ENCODE measurements around the gene RBM45. TPM values are rescaled to one million over a fixed set of nuclear protein-coding genes. Genes with fewer than 3 reads are reported as not detected.

Gene RBM45
- total RNA-seq, 1 experiment from 2014 or later: 10.5 TPM

DNA sequence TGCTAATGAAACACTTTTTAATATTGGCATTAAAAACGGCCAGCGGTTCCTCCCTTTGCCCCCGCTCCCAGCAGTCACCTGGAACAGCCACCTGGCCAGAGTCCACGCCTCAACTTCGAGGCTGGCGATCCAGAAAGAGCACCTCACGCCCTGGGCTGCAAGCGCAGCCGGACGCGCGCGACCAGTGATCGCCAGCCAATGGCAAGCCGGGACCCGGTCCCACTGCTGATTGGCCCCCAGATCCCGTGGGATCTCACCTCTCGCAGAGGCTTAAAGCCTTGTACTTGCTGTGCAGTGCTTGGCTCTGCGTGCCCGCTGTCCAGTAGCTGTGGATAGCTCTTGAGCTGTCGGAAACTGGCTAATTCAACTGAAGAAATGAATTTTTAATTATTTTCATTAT is 4.1 kb upstream of the RBM45 start:
- no peaks in the 10 kb centered on the region for H3K27me3 ChIP-seq (ENCODE audit: low read length)
- no peak overlapping the region for H3K4me3 ChIP-seq (ENCODE audit: low read length)
- CTCF ChIA-PET: no interaction called here
- H3K9me2 ChIP-seq (replicated peaks; ENCODE audit: low read length): no peaks in the 10 kb centered on the region
- POLR2A ChIA-PET (ENCODE audit: unreplicated experiment): no interaction called here
- BruUV-seq (replicated peaks): no TSS peak
- no peaks in the 10 kb centered on the region for H3K9me3 ChIP-seq (ENCODE audit: low read length)
- TF ChIP-seq, protein P1, sequence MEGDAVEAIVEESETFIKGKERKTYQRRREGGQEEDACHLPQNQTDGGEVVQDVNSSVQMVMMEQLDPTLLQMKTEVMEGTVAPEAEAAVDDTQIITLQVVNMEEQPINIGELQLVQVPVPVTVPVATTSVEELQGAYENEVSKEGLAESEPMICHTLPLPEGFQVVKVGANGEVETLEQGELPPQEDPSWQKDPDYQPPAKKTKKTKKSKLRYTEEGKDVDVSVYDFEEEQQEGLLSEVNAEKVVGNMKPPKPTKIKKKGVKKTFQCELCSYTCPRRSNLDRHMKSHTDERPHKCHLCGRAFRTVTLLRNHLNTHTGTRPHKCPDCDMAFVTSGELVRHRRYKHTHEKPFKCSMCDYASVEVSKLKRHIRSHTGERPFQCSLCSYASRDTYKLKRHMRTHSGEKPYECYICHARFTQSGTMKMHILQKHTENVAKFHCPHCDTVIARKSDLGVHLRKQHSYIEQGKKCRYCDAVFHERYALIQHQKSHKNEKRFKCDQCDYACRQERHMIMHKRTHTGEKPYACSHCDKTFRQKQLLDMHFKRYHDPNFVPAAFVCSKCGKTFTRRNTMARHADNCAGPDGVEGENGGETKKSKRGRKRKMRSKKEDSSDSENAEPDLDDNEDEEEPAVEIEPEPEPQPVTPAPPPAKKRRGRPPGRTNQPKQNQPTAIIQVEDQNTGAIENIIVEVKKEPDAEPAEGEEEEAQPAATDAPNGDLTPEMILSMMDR (conservative IDR thresholded peaks at IDR 0.05; ENCODE audit: low read depth, low read length): no peak
- TF ChIP-seq EZH2phosphoT487 (IDR thresholded peaks at IDR 0.05; ENCODE audit: borderline replicate concordance, low read length): no peak
- TF ChIP-seq EZH2 (IDR thresholded peaks at IDR 0.05; ENCODE audit: low read length, unreplicated experiment): no peak
- H3K27ac ChIP-seq (ENCODE audit: low read length): no peak overlapping the region
- no peak for ATAC-seq
- no peaks in the 10 kb centered on the region for H4K20me1 ChIP-seq (ENCODE audit: low read length)
- no peak overlapping the region for H3K4me2 ChIP-seq (ENCODE audit: low read length)
- H3K79me2 ChIP-seq (ENCODE audit: low read length): peaks cover 6% of the 10 kb centered on the region
- H3F3A ChIP-seq (ENCODE audit: low read length, unreplicated experiment): no peaks in the 10 kb centered on the region
- H3K36me3 ChIP-seq (ENCODE audit: low read depth, low read length): no peaks in the 10 kb centered on the region
- no peak for DNase-seq
- intact Hi-C loops (cut with micrococcal nuclease): loop anchor here (5.0 kb wide), 1 partner anchor 126 kb away; no protein-coding TSS in a partner anchor
- H2AFZ ChIP-seq (ENCODE audit: low read length): no peak overlapping the region
- H3K9ac ChIP-seq (ENCODE audit: low read length): no peak overlapping the region
- H3K4me1 ChIP-seq (ENCODE audit: insufficient read depth, low read length): peaks cover 12% of the 10 kb centered on the region

DNA sequence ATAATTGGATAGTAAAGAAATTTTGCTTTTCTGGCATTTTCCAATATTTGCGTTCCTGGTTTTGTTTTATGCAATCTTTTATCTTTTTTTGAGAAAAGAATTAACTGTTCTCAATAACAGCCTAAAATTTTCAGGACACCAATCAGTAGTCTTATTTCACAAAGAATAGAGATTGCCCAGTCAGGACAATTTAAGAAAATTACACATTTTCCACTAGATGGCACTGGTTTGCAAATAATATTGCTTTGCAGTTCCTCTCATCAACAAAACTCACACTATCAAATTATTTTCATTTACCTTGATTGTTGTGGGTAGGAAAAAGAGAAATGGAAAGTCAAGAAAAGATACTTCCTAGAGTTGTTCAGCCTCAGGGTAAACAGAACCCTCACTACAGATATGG is 2.4 kb upstream of the RBM45 start:
- peaks cover 19% of the 10 kb centered on the region for H3K4me1 ChIP-seq (ENCODE audit: insufficient read depth, low read length)
- H3K36me3 ChIP-seq (ENCODE audit: low read depth, low read length): no peaks in the 10 kb centered on the region
- H3F3A ChIP-seq (ENCODE audit: low read length, unreplicated experiment): no peaks in the 10 kb centered on the region
- no peak overlapping the region for H3K4me3 ChIP-seq (ENCODE audit: low read length)
- CTCF ChIA-PET: interaction anchor here (0.5 to 0.7 kb wide), 2 partner anchors 304 to 309 kb away, joined by 3 read pairs; no protein-coding TSS in a partner anchor
- no peak for ATAC-seq
- H3K9ac ChIP-seq (ENCODE audit: low read length): no peak overlapping the region
- no peaks in the 10 kb centered on the region for H4K20me1 ChIP-seq (ENCODE audit: low read length)
- peaks cover 18% of the 10 kb centered on the region for H3K79me2 ChIP-seq (ENCODE audit: low read length)
- no peaks in the 10 kb centered on the region for H3K9me2 ChIP-seq (replicated peaks; ENCODE audit: low read length)
- no peak overlapping the region for H3K4me2 ChIP-seq (ENCODE audit: low read length)
- no TSS peak for BruUV-seq (replicated peaks)
- TF ChIP-seq, protein P1 (conservative IDR thresholded peaks at IDR 0.05; ENCODE audit: low read depth, low read length): peak; percentile 82
- TF ChIP-seq EZH2phosphoT487 (IDR thresholded peaks at IDR 0.05; ENCODE audit: borderline replicate concordance, low read length): no peak
- no peaks in the 10 kb centered on the region for H3K27me3 ChIP-seq (ENCODE audit: low read length)
- DNase-seq: peak; percentile 76
- POLR2A ChIA-PET (ENCODE audit: unreplicated experiment): no interaction called here
- no peak overlapping the region for H2AFZ ChIP-seq (ENCODE audit: low read length)
- intact Hi-C loops (cut with micrococcal nuclease): loop anchor here (5.0 kb wide), 1 partner anchor 128 kb away; no protein-coding TSS in a partner anchor
- no peaks in the 10 kb centered on the region for H3K9me3 ChIP-seq (ENCODE audit: low read length)
- H3K27ac ChIP-seq (ENCODE audit: low read length): no peak overlapping the region

- Histone ChIP-seq H2AFZ (ENCODE audit: low read length) (no peak overlapping the region), H3F3A (ENCODE audit: low read length, unreplicated experiment) (no peaks in the 10 kb centered on the region), H3K4me2 (ENCODE audit: low read length) (no peak overlapping the region), H3K9ac (ENCODE audit: low read length) (no peak overlapping the region), H4K20me1 (ENCODE audit: low read length) (no peaks in the 10 kb centered on the region), H3K9me3 (ENCODE audit: low read length) (no peaks in the 10 kb centered on the region), H3K9me2 (replicated peaks; ENCODE audit: low read length) (no peaks in the 10 kb centered on the region), H3K36me3 (ENCODE audit: low read depth, low read length) (no peaks in the 10 kb centered on the region), H3K27me3 (ENCODE audit: low read length) (no peaks in the 10 kb centered on the region), H3K79me2 (ENCODE audit: low read length) (peaks cover 18% of the 10 kb centered on the region), H3K4me1 (ENCODE audit: insufficient read depth, low read length) (peaks cover 16% of the 10 kb centered on the region), H3K4me3 (ENCODE audit: low read length) (no peak overlapping the region), H3K27ac (ENCODE audit: low read length) (no peak overlapping the region)
- no peak for DNase-seq
- BruUV-seq (replicated peaks): no TSS peak
- CTCF ChIA-PET: interaction anchor here (0.7 kb wide), 1 partner anchor 303 kb away, joined by 3 read pairs; no protein-coding TSS in a partner anchor
- intact Hi-C loops (cut with micrococcal nuclease): no loop called here
- no peak for ATAC-seq
- POLR2A ChIA-PET (ENCODE audit: unreplicated experiment): no interaction called here
- TF ChIP-seq EZH2phosphoT487 (IDR thresholded peaks at IDR 0.05; ENCODE audit: borderline replicate concordance, low read length): no peak
- TF ChIP-seq, protein P1 (conservative IDR thresholded peaks at IDR 0.05; ENCODE audit: low read depth, low read length): no peak
- no peak for TF ChIP-seq EZH2 (IDR thresholded peaks at IDR 0.05; ENCODE audit: low read length, unreplicated experiment)
Measured at GRCh38 chr2:178110681-178111080, 1.6 kb upstream of the RBM45 start.
